ENCODE results near the gene MAJIN. TPM values are rescaled to one million over a fixed set of nuclear protein-coding genes. Genes with fewer than 3 reads are reported as not detected.
A peak's percentile ranks its signal among the peaks of the same experiment; 100 is the strongest.

Gene MAJIN
- total RNA-seq, 1 donor from 2014 or later = not detected

DNA sequence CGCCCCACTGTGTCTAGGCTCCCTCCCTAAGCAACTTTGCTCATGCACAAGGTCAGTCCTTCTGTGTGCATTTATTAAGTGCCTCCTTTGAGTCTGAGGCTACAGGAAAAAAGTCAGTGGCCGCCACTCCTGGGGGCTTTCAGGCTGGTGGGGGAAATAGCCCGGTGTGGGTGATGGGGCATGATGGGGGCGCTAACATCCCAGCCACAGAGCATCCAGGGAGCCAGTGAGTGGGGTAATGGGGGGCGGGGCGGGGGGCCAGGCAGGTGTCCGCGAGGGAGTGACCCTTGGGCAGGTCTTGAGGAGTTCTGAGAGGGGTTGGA lies 83.5 kb downstream of the MAJIN start:
- Histone ChIP-seq H3K36me3 (no peaks in the 10 kb centered on the region), H3K4me1 (peaks cover 10% of the 10 kb centered on the region), H3K27me3 (no peaks in the 10 kb centered on the region), H3K27ac (no peak overlapping the region), H3K4me3 (peak overlapping the region; percentile 15 to 35), H3K9me3 (no peaks in the 10 kb centered on the region)
- intact Hi-C loops (cut with DNase I) = loop anchor here (2.0 kb wide), 1 partner anchor 44 kb away; the partner anchor contains the start of gene CDC42BPG
- DNase-seq (ENCODE audit: extremely low spot score in 2 of 2) = no peak
- TF ChIP-seq POLR2A (IDR thresholded peaks at IDR 0.05) = no peak
- TF ChIP-seq, protein P1, sequence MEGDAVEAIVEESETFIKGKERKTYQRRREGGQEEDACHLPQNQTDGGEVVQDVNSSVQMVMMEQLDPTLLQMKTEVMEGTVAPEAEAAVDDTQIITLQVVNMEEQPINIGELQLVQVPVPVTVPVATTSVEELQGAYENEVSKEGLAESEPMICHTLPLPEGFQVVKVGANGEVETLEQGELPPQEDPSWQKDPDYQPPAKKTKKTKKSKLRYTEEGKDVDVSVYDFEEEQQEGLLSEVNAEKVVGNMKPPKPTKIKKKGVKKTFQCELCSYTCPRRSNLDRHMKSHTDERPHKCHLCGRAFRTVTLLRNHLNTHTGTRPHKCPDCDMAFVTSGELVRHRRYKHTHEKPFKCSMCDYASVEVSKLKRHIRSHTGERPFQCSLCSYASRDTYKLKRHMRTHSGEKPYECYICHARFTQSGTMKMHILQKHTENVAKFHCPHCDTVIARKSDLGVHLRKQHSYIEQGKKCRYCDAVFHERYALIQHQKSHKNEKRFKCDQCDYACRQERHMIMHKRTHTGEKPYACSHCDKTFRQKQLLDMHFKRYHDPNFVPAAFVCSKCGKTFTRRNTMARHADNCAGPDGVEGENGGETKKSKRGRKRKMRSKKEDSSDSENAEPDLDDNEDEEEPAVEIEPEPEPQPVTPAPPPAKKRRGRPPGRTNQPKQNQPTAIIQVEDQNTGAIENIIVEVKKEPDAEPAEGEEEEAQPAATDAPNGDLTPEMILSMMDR (IDR thresholded peaks at IDR 0.05) = no peak
- no peak for TF ChIP-seq POLR2AphosphoS5 (IDR thresholded peaks at IDR 0.05; ENCODE audit: insufficient read depth in 1 of 2, low read depth in 1 of 2)

MicroRNA genes within 50 kb of the gene (microRNA counts, 767-probe panel; counts per million panel counts)
- 3,281 to 3,510 counts per million in 2 donors for microRNA hsa-miR-192-5p

Small RNA genes lying within 50 kb of the gene (microRNA-seq; reads per million reads assigned to microRNA genes)
- gene MIR6749 (ENCODE audit: borderline number of aligned reads, borderline replicate concordance) (not detected), gene MIR6750 (ENCODE audit: borderline number of aligned reads, borderline replicate concordance) (not detected), gene MIR6879 (ENCODE audit: borderline number of aligned reads, borderline replicate concordance) (not detected)

Small RNA genes lying within 50 kb of the gene (small RNA-seq; reads per million reads assigned to genes)
- gene MIR6749 (not detected), gene MIR6750 (not detected), gene MIR6879 (not detected)

Other genes starting within 250 kb of the MAJIN start
- 16.9 TPM for gene NRXN2, start 248.9 kb downstream of the MAJIN start, total RNA-seq
- 27.5 TPM for gene RASGRP2, start 228.0 kb downstream of the MAJIN start, total RNA-seq
- 0.98 TPM for gene PYGM, start 212.1 kb downstream of the MAJIN start, total RNA-seq
- gene SF1, start 193.6 kb downstream of the MAJIN start, total RNA-seq = 278 TPM
- 20.6 TPM for gene MAP4K2, start 168.9 kb downstream of the MAJIN start, total RNA-seq
- gene MEN1, start 161.6 kb downstream of the MAJIN start, total RNA-seq = 27.0 TPM
- gene CDC42BPG, start 127.5 kb downstream of the MAJIN start, total RNA-seq = 13.0 TPM
- gene EHD1, start 93.5 kb downstream of the MAJIN start, total RNA-seq = 61.6 TPM
- gene ATG2A, start 54.9 kb downstream of the MAJIN start, total RNA-seq = 27.0 TPM
- gene PPP2R5B, start 47.4 kb downstream of the MAJIN start, total RNA-seq = 16.9 TPM
- gene GPHA2, start 36.2 kb downstream of the MAJIN start, total RNA-seq = not detected
- gene BATF2, start 24.9 kb upstream of the MAJIN start, total RNA-seq = not detected
- gene ARL2, start 42.1 kb upstream of the MAJIN start, total RNA-seq = 112 TPM
- gene SNX15, start 55.3 kb upstream of the MAJIN start, total RNA-seq = 24.1 TPM
- 11.8 TPM for gene SAC3D1, start 69.1 kb upstream of the MAJIN start, total RNA-seq
- 30.7 TPM for gene NAALADL1, start 86.4 kb upstream of the MAJIN start, total RNA-seq
- gene CDCA5, start 111.9 kb upstream of the MAJIN start, total RNA-seq = 3.7 TPM
- 50.8 TPM for gene ZFPL1, start 112.1 kb upstream of the MAJIN start, total RNA-seq
- gene VPS51, start 124.1 kb upstream of the MAJIN start, total RNA-seq = 191 TPM
- 37.6 TPM for gene TM7SF2, start 139.8 kb upstream of the MAJIN start, total RNA-seq
- gene ZNHIT2, start 145.6 kb upstream of the MAJIN start, total RNA-seq = 15.7 TPM
- gene FAU, start 150.0 kb upstream of the MAJIN start, total RNA-seq = 1,228 TPM
- gene MRPL49, start 150.2 kb upstream of the MAJIN start, total RNA-seq = 43.5 TPM
- 42.5 TPM for gene SYVN1, start 162.4 kb upstream of the MAJIN start, total RNA-seq
- gene SPDYC, start 198.1 kb upstream of the MAJIN start, total RNA-seq = not detected
- 302 TPM for gene CAPN1, start 209.8 kb upstream of the MAJIN start, total RNA-seq